ENCODE data around the gene ARID1B.

The ARID1B gene

DNA sequence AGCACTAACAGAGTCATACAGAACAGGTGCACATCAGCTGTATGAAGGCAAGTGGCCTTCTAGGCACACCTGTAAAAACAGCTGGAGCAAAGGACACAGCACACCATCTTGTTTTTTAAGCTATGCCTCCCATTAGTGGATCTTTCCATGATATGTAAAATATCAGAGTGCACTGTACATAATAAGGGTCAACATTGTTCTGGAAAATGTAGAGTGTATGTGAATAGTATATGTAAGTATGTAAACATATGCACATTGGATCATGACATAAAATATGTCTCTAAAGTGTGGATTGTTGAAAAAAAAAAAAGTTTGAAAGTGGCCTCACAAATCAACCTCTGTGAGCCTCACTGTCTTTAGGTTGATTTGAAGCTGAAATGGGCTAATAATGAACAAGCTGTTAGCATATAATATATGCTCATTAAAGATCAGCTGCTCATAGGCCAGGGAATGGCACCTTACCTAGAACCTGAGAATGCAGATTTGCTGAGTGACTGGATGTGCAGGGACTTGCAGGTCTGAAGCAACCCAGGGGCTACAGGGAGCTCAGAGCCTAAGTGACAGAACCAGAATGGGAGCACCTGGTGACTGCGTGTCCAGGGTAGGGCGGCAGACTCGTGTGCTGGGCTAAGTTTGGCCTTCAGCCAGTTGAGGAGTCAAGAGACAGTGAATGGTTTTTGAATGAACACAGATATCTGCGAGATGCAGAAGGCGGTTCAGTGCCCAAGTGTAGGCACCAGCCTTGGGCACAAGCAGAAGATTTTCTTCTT is 347.5 kb downstream of the ARID1B start:
- no peak for DNase-seq (ENCODE audit: low spot score)
- TF ChIP-seq, protein P1, sequence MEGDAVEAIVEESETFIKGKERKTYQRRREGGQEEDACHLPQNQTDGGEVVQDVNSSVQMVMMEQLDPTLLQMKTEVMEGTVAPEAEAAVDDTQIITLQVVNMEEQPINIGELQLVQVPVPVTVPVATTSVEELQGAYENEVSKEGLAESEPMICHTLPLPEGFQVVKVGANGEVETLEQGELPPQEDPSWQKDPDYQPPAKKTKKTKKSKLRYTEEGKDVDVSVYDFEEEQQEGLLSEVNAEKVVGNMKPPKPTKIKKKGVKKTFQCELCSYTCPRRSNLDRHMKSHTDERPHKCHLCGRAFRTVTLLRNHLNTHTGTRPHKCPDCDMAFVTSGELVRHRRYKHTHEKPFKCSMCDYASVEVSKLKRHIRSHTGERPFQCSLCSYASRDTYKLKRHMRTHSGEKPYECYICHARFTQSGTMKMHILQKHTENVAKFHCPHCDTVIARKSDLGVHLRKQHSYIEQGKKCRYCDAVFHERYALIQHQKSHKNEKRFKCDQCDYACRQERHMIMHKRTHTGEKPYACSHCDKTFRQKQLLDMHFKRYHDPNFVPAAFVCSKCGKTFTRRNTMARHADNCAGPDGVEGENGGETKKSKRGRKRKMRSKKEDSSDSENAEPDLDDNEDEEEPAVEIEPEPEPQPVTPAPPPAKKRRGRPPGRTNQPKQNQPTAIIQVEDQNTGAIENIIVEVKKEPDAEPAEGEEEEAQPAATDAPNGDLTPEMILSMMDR (IDR thresholded peaks at IDR 0.05; ENCODE audit: extremely low read depth, missing control alignments) = no peak

- no peak for DNase-seq (ENCODE audit: low spot score)
- TF ChIP-seq, protein P1 (IDR thresholded peaks at IDR 0.05; ENCODE audit: extremely low read depth, missing control alignments) = no peak
Observed at GRCh38 chr6:157125531-157125930, 348.4 kb downstream of the ARID1B start.

DNA sequence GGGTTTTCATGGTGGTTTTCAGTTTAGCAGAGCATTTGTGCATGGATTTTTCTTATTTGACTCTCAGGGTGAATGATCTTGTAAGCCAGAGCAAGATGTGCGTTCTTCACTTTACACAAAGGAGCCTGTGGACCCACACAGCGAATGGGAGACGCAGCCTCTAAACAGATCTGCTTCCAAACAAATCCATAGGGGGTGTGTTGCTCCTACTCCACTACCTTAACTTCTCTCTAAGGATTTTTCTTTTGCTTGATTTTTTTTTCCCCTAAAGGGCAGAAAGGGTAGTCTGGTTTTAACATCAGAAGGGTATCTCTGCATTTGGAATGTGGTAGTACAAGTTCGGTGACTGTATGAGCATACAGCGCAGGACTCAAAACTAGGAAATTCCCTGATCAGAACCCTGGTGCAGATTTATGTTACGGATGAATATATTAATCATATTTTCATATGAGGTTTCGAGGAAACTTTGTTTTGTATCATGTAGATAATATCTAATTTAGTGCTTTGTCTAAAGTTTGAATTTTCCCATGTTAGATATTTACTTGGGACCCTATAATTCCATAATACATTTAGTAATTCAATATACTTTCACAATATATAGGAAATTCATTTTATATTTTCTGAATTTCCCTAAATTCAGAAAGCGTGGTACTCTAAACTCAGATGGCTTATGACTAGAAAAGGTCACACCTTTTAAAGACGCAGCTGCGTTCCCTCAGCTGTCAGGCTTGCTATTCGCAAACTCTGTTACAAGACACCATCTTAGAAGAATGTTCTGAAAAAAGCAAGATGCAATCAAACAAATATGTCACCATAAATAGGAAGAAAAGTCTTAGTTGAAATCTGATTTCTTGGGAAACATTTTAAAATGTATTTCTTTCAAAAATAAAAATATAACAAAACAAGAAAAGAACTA is 349.3 kb downstream of the ARID1B start:
- TF ChIP-seq, protein P1 (IDR thresholded peaks at IDR 0.05; ENCODE audit: extremely low read depth, missing control alignments) = no peak
- DNase-seq (ENCODE audit: low spot score) = no peak

DNA sequence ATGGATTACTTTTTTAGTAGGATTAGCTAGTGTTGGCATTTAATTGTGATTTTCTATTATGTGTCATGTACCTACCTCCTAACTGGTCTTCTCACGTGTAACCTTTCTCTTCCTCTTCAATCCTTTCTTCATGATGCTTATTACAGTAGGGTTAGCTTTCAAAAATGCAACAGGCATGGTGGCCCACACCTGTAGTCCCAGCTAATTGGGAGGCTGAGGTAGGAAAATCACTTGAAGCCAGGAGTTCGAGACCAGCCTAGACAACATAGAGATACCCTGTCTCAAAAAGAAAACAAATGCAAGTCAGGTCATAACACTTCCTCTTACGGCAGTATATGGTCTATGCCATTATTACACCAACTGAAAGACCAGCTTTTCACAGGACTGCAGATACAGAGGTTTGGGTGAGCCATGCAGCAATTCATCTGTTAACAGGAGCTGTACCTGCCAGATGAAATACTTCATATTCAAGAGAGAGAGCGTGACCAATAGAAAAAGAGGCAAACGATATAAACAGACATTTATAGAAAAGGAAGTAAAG is 351.1 kb downstream of the ARID1B start:
- DNase-seq (ENCODE audit: low spot score) = no peak
- TF ChIP-seq, protein P1 (IDR thresholded peaks at IDR 0.05; ENCODE audit: extremely low read depth, missing control alignments) = no peak

DNA sequence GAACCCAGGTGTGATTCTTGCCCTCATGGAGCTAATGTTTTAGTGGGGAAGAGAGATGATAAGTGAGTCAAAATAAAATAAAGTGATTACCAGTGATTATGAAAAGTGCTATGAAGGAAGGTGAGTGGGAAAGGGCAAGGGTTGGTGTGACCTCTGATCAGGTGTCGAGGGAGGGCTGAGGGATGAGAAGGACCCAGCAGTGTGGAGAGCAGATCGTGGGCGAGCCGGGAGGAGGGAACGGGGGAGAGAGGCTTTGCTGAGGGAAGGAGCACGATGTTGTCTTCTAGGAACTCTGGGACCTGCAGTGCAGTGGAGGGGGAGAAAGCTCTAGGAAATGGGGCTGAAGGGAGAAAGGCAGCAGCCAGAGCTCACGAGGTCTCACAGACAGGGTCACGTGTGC is 354.1 kb downstream of the ARID1B start:
- DNase-seq (ENCODE audit: low spot score) = no peak
- TF ChIP-seq, protein P1 (IDR thresholded peaks at IDR 0.05; ENCODE audit: extremely low read depth, missing control alignments) = no peak

DNA sequence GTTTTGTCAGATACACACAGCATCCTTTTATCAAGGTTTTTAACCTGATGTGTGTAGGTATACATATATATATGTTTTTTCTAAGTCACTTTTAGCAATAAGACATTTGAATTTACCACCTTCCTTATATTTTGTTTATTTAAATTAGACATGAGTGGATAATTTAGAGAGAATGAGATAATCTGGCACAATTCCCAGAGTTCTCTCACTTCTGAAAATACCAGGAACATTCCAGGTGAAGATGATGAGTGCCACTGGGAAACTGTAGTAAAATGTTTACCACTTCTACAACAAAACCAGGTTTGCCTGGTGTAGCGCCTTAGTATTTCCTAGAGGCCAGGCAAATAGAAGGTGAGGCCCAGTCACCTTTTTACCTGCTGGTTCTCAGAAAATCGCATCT is 356.7 kb downstream of the ARID1B start:
- no peak for DNase-seq (ENCODE audit: low spot score)
- TF ChIP-seq, protein P1 (IDR thresholded peaks at IDR 0.05; ENCODE audit: extremely low read depth, missing control alignments) = no peak
